ENCODE data around the gene LTBP1.

Gene LTBP1

GRCh38 chr2:33062665-33063250 lies 116.0 kb downstream of the LTBP1 start:
- intact Hi-C loops (cut with DNase I), result no loop called here
- DNase-seq, result no peak

- intact Hi-C loops (cut with DNase I), result no loop called here
- no peak for DNase-seq
Observed at GRCh38 chr2:33064349-33064801, 117.6 kb downstream of the LTBP1 start.

DNA sequence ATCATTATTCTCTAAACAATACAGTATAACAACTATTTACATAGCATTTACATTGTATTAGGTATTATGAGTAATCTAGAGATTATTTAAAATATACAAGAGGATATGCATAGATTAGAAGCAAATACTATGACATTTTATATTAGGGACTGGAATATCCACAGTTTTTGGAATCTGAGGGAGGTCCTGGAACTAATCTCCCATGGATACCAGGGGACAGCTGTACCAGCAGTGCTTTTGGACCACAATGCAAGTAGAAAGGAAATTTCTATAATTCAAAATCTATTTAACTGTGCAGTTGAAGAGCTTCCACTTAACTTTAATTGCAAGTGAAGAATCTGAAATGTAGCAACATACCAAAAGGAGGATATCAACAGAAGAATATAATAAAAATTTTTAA lies 120.8 kb downstream of the LTBP1 start:
- DNase-seq, result no peak
- intact Hi-C loops (cut with DNase I), result no loop called here

GRCh38 chr2:33068261-33068660 lies 121.5 kb downstream of the LTBP1 start:
- intact Hi-C loops (cut with DNase I), result no loop called here
- DNase-seq, result no peak

DNA sequence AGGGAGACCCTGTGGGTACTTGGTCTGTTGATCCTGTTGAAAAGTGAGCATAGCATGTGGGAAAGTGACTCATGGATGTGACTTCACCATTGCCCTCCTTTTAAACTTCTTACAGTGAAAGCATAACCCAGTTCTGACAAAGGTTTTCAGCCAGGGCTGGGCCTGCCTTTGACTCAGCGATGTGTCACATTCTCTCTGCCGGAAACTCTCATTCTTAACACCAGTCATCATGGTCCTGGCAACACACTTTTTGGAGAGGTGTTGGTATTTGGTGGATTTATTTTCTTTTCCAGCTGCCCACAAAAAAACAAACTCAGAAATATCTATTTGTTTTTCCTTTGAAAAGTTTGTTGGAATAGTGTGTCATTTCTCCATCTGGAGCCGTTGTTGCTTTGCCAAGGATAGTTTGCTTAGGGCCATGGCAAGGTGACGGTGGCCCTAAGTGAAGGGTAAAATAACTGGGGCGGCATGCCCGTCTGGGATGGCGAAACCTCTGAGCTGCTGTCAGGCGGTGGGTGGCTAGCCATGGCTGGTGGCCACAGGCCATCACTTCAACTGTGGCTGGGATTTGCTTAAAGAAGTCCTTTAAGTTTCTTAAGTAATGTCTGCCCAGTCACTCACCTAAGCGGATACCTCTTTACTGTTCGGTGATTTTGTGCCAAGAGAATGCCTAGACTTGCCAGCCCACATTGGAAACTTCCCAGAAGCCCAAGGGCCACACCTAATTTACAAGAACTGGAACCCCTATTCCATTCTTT lies 123.3 kb downstream of the LTBP1 start:
- intact Hi-C loops (cut with DNase I), result no loop called here
- no peak for DNase-seq

GRCh38 chr2:33071591-33071990 lies 124.8 kb downstream of the LTBP1 start:
- DNase-seq, result no peak
- intact Hi-C loops (cut with DNase I), result no loop called here

GRCh38 chr2:33072614-33073013 lies 125.9 kb downstream of the LTBP1 start:
- intact Hi-C loops (cut with DNase I), result no loop called here
- no peak for DNase-seq

DNA sequence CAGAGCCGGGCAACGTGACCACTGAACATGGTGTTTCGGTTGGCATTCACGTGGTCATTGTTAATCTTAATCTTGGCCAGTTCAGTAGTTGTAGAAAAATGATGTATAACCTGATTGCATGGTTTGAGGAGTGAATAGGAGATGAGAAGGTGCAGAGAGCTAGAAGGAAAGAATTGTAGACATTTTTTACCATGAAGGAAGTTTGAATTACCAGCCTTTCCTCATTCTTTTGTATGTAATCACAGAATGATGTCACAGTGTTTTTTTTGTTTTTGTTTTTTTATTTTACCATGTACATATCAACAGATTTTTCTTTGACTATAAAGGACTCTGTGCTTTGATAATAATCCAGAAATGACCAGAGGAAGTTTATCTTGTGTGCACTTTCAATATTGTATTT lies 126.3 kb downstream of the LTBP1 start:
- DNase-seq, result no peak
- intact Hi-C loops (cut with DNase I), result no loop called here

DNA sequence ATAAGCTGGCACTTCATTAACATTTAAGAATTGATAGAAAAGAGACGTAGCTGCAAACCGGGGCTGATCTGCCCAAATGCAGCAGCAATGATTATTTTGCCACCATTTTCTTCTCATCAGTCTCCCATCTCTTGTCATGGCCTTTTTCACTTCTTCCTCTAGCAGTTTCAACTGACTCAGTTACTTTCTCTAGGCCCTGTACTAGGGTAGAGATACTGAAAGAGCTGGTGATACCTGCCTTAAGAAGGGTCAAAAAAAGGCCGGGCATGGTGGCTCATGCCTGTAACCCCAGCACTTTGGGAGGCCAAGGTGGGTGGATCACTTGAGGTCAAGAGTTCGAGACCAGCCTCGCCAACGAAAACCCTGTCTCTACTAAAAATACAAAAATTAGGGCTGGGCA lies 127.4 kb downstream of the LTBP1 start:
- intact Hi-C loops (cut with DNase I), result no loop called here
- no peak for DNase-seq

- DNase-seq, result no peak
- intact Hi-C loops (cut with DNase I), result no loop called here
Observed at GRCh38 chr2:33077311-33077710, 130.6 kb downstream of the LTBP1 start.

DNA sequence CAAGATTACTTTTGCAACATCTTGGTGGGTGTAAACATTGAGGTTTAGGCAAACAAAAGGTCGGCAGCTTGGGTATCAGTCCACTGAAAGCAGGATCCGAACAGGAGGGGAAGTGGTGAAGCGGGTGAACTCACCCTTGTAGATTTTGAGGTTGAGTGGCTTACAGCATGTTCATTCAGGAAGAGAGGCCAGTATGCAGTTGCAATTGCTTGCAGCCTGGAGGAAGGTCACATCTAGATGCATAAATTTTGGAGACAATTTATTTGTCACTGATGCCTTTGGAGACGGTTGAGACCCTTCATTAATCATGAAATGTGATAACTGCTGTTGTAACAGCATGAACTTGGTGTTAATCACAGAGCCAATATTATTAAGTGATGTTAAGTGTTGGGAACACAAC lies 131.1 kb downstream of the LTBP1 start:
- no peak for DNase-seq
- intact Hi-C loops (cut with DNase I), result no loop called here

- intact Hi-C loops (cut with DNase I), result no loop called here
- no peak for DNase-seq
Observed at GRCh38 chr2:33081691-33082090, 134.9 kb downstream of the LTBP1 start.

DNA sequence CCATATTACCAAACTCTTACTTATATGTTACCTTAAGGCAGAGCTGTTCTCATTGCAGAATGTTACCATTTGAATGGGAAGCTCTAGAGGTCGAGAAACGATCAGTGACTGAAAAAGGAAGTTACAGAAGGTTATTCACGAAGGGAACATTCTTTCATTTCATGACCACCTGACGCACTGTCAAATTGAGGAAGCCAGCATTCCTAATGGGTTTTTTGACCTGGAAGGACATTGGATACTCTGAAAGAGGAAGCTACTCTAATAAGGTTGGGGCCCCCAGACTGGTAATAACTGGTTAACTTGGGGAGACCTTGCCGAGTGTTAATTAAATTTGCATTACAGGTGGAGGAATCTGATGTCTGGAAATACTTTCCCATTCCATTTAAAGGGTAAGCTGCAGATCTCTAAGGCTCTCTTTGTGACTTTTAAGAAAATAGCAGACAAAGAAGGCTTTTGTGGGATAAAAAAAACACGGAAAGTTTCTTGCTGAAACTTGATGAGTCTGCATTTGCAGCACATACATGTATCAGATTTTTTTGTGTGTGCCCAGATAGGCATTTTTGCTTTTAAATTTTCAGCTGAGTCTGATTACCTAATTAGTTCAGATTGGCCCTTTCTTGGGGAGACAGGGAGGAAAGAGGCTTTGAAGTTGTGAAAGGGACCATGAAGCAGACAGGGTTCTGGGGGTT lies 137.1 kb downstream of the LTBP1 start:
- DNase-seq, result no peak
- intact Hi-C loops (cut with DNase I), result no loop called here

DNA sequence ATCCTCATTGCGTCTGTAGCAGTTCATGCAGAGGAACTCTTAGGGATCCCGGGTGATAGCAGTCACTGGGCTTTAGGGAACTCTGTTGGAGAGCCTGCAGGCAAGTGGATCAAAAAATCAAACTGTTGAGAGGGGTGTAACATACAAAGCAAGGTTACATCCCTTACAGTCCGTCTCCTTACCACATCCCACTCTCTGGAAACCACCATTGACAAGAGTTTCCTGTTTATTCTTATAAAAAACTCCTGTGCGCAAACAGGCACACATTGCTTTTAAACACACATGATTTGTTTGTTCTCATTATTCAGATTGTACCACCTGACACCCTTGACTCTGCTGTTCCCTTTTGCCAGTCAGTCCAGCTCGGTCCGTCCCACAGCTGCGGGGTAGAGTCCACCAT lies 137.7 kb downstream of the LTBP1 start:
- intact Hi-C loops (cut with DNase I), result no loop called here
- no peak for DNase-seq

DNA sequence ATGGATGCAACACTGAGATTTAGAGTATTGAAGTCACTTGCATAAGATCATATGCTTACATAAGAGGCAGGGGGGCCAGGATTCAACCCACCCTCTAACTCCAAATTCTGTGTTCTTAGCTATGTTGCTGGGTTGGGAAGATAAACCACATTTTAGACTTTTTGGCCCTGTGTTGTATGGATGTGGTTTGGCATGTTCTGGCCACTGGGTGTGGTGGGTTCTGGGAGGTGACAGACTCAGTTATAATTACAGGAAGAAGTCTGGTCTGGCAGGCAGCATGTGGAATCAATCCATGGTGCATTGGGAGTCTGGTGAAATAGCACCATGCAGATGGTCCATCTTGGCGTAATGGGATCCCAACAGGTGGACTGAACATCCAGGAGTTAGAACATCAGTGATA lies 138.9 kb downstream of the LTBP1 start:
- no peak for DNase-seq
- intact Hi-C loops (cut with DNase I), result no loop called here

DNA sequence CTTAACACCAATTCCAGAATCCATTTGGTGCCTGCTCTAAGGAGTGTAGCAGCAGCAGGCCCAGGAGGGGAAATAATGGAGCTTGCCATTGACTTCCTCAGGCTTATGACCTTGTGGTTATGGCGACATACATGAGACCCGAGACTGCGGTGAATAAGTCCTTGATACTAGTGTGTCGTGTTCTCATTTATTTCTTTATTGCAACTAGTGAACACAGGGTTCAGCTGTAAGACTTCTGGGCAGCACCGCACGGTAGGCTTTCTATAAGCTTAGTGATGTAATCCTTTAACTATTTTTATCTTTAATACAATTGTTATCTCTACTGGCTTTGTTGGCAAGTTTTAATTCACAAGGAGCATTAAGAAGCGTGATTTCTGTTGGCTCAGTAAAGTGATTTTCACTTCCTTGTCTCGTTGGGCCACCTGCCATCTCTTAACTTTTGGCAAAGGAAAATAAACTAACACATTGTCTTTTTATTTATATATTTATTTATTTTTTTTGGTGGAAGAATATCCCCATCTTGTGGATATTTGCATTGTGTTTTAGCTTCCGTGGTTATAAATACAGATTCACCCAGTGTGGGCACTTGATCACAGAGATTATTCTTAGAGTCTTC lies 139.8 kb downstream of the LTBP1 start:
- no peak for DNase-seq

GRCh38 chr2:33090553-33091134 lies 143.9 kb downstream of the LTBP1 start:
- intact Hi-C loops (cut with DNase I), result no loop called here
- DNase-seq, result no peak

More for the DNA sequence above, 139.8 kb downstream of the LTBP1 start:
- intact Hi-C loops (cut with DNase I), result no loop called here

- intact Hi-C loops (cut with DNase I), result no loop called here
- no peak for DNase-seq
Observed at GRCh38 chr2:33091541-33092123, 144.9 kb downstream of the LTBP1 start.

GRCh38 chr2:33093283-33093993 lies 146.7 kb downstream of the LTBP1 start:
- intact Hi-C loops (cut with DNase I), result no loop called here
- DNase-seq, result no peak

DNA sequence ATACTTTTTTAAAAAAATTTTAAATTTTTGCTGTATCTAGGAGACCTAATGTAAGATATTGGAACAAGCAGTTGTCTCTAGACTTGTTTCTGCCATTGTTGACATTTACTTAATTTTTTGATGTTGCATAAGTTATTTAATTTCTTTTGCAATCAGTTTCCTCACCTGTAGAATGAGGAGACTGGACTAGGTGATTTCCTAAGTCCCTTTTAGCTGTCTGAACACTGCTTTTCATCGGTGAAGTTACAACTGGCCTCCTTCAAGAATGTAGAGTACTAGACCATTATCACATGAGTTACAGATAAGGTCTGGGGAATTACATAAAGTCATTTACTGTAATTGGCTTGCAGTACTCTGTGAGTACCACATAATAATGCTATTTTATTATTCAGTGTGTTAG lies 147.6 kb downstream of the LTBP1 start:
- no peak for DNase-seq

More for the DNA sequence above, 147.6 kb downstream of the LTBP1 start:
- intact Hi-C loops (cut with DNase I), result no loop called here
